Breast epithelium (tissue), 3 donors: Measurements from ENCODE around the gene KCNN3.

Experiments
- CTCF ChIP-seq, 3 donors: fragments of 450-650 bp; IDR thresholded peaks; one replicate each; pipeline ENCODE4 v1.5.1; 2016 to 2017; ENCODE audit warnings: antibody characterized with exemption in 3 of 3, mild to moderate bottlenecking in 3 of 3, moderate library complexity in 3 of 3
- POLR2A ChIP-seq: fragments of 450-650 bp; IDR thresholded peaks from one replicate; pipeline ENCODE4 v1.6.1; 2016; ENCODE audit warnings: antibody characterized with exemption, mild to moderate bottlenecking, moderate library complexity
- POLR2AphosphoS5 ChIP-seq, 3 donors: sonication (generic); formaldehyde crosslinking; IDR thresholded peaks; one replicate each; pipeline ENCODE4 v1.6.1; 2017; ENCODE audit warnings: antibody characterized with exemption in 3 of 3

DNA sequence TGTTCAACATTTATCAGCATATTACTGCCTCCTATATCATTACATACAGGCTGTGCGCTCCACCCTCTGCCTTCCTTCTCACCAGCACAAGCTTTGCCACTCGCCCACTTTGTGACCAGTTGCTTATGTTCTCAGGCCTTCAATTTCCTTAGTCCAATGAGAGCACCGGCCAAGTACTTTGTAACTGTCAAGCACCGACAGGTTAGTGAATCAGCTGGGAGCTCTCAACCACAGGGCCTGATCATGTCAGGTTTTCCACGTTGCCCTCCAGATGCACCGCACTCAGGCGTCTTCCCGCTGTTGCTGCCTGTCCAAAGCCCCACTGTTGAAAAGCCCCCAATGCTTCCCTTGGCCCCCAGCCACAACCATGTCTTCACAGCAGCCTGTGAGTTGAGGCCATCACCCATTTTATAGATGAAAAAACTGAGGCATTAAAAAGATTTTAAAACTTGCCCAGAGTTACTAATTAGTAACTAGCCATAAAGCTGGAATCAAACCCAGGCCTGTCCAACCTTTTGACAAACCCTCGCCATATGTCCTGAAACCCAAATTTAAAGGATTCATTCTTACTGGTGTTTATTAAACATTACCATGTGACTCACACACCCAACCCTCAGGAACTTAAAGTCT, 3.4 kb upstream of the KCNN3 start:
- TF ChIP-seq CTCF (IDR thresholded peaks at IDR 0.05) (no peak), POLR2A (no peak), POLR2AphosphoS5 (IDR thresholded peaks at IDR 0.05) (no peak)
